Measurements from ENCODE around the gene EML3. TPM values are rescaled to one million over a fixed set of nuclear protein-coding genes. Genes with fewer than 3 reads are reported as not detected.
"Not testable (repeated sequence)": the region's sequence is repeated elsewhere in the genome, so short reads cannot be mapped to it uniquely, and the experiment has no call there.

The EML3 gene
- total RNA-seq, 2 experiments from 2014 or later = 113 to 116 TPM

DNA sequence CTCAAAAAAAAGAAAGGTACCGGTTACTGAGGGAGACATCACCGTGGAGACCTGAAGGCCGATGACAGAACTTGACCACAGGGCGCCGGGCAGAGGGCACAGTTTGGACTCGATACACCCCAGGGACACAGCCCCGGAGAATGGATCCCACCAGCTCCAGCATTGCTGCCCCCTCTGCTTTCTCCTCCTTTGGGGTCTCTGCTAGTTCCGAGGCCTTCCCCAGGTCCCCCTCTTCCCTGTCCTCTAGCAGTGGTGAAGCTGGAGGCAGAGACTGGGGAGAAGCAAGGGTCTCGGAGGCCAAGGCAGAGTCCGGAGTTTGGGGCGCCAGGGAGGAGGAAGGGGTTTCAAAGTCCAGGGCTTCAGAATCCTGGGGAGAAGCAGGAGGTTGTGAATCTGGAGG is 34.0 kb downstream of the EML3 start:
- CTCF ChIA-PET = interaction anchor here (0.6 kb wide), 3 partner anchors 16 to 184 kb away, joined by 3 read pairs; no protein-coding TSS in a partner anchor
- no peak overlapping the region for H3K4me3 Mint-ChIP-seq
- H3K4me1 Mint-ChIP-seq (ENCODE audit: low read depth) = peaks cover 13% of the 10 kb centered on the region
- H3K27me3 Mint-ChIP-seq = no peaks in the 10 kb centered on the region
- H3K9me3 Mint-ChIP-seq = no peaks in the 10 kb centered on the region
- H3K36me3 Mint-ChIP-seq = peaks cover 18% of the 10 kb centered on the region
- intact Hi-C loops (cut with micrococcal nuclease) = no loop called here
- peak overlapping the region; percentile 33 for H3K27ac Mint-ChIP-seq
- POLR2A ChIA-PET = no interaction called here
- no peak for DNase-seq

DNA sequence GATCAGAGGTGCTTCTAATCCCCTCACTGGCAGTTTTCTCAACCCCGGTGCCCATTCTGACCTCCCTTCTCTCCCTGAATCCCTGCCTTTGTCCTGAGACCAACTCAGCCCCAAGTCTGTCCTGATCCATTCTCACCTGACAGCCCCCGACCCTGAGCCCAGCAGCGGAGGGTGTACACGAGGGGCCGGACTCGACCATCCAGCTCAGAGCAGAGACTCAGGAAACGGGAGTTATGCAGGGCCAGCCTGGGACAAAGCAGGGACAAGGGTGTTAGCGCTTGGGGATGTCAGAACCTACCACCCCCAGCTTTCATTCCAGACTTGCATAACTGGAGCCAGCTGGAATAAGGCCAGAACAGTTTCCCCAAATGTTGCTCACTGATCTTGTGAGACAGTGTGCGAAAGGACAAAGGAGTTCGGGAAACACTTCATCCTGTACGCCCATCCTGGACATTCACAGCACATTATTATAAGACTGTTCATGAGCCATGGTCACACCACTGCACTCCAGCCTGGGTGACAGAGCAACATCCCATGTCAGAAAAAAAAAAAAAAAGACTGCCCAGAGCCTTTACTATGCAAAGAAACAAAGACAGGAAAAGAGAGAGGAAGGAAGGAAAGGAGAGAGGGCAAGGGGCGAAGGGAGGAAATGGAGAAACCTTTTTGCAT is 35.4 kb downstream of the EML3 start:
- Mint-ChIP-seq H3K9me3 (no peaks in the 10 kb centered on the region), H3K27ac (no peak overlapping the region), H3K36me3 (peaks cover 32% of the 10 kb centered on the region), H3K27me3 (no peaks in the 10 kb centered on the region), H3K4me1 (ENCODE audit: low read depth) (peaks cover 23% of the 10 kb centered on the region), H3K4me3 (no peak overlapping the region)
- intact Hi-C loops (cut with micrococcal nuclease) = no loop called here
- CTCF ChIA-PET = interaction anchor here (1.6 kb wide), 1 partner anchor 152 kb away, joined by 5 read pairs; no protein-coding TSS in a partner anchor
- POLR2A ChIA-PET = interaction anchor here (0.6 kb wide), 1 partner anchor 285 kb away, joined by 3 read pairs; no protein-coding TSS in a partner anchor
- no peak for DNase-seq

DNA sequence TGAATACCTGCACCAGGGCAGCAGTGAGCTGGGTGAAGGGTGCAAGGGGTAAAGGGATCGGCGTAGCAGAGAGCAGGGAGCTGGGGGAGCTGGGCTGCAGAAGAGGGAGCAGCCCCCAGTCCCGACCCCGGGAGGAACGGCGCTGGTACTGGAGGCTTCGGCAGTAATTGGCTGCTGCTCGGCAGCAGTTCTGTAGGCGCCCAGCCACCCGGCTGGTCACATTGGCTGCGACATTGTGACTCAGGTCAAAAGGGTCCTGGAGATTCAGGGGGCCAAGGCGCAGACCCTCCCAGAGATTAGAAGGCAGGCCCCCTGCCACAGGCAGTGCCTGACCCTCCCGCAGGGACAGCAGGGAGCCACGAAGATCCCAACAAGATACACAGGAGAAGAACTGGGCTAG is 36.7 kb downstream of the EML3 start:
- CTCF ChIA-PET = interaction anchor here (0.6 to 2.3 kb wide), 4 partner anchors 16 to 151 kb away, joined by 3 to 17 read pairs (median 10); partner anchors contain the start of gene TUT1
- no peaks in the 10 kb centered on the region for H3K27me3 Mint-ChIP-seq
- H3K27ac Mint-ChIP-seq = peak overlapping the region; percentile 82
- POLR2A ChIA-PET = interaction anchor here (1.3 to 3.3 kb wide), 2 partner anchors 10 to 16 kb away, joined by 4 to 33 read pairs; partner anchors contain the start of gene TUT1
- peak overlapping the region; percentile 93 for H3K4me3 Mint-ChIP-seq
- peaks cover 36% of the 10 kb centered on the region for H3K4me1 Mint-ChIP-seq (ENCODE audit: low read depth)
- H3K36me3 Mint-ChIP-seq = peaks cover 41% of the 10 kb centered on the region
- intact Hi-C loops (cut with micrococcal nuclease) = no loop called here
- no peak for DNase-seq
- H3K9me3 Mint-ChIP-seq = no peaks in the 10 kb centered on the region

DNA sequence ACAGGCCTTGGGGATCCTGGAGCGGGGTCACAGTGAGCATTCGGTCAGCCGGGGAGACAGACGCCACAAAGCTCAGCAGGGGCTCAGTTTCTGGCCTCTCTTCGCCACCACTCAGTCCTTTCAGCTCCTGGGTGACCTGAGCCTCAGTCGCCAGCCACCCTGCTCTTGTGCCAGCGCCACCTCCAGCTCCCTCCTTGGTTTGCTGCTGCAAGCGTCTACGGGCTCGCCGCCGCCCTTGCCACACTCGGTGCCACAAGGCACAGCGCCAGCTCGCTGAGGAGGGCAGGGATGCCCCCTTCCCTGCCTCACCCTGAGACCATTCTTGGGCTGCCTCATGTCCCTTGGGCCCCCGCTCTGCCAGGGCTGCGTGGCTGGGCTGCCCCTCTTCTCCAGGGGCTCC is 37.4 kb downstream of the EML3 start:
- no peak for DNase-seq
- H3K4me1 Mint-ChIP-seq (ENCODE audit: low read depth) = peaks cover 42% of the 10 kb centered on the region

DNA sequence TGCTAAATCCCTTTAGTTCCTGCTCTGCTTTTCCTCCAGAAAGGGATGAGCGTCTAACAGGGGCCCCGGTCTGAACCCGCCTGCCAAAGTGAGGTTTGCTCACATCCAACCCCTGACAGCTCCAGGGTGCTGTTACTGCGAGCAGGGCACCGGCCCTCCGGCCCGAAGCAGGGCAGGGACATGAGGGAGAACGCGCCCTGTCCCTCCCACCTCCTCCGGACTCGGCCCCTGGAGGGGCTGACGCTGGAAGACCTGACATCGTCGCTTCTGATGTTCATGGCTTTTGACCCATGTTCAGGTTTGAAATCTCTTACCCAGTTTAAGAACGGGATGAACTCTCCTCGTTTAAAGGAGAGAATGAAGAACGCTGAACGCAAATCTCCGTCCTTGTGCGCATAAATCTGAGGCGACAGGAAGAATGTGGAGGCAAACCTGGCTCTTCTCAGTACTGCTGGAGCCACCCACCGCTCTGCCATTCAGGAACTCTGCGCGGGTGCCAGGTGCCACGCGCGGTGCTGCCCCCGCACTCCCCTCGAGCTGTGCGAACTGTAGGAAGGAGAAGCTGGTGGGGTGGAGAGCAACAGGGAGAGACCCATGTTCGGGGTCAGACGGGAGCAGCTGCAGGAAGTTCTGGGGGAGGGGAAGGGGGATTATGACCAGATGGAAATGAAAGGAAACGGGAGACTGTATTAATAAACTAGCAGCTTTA is 38.1 kb downstream of the EML3 start:
- Mint-ChIP-seq H3K4me3 (peak overlapping the region; percentile 93), H3K27ac (peak overlapping the region; percentile 96), H3K27me3 (no peaks in the 10 kb centered on the region), H3K36me3 (peaks cover 50% of the 10 kb centered on the region), H3K4me1 (ENCODE audit: low read depth) (peaks cover 47% of the 10 kb centered on the region), H3K9me3 (no peaks in the 10 kb centered on the region)
- CTCF ChIA-PET = interaction anchor here (0.8 to 4.4 kb wide), 12 partner anchors 17 to 237 kb away, joined by 3 to 30 read pairs (median 4); partner anchors contain the start of genes ASRGL1, B3GAT3 and TUT1
- intact Hi-C loops (cut with micrococcal nuclease) = loop anchor here (1.0 kb wide), 3 partner anchors 17 to 48 kb away; partner anchors contain the start of gene TUT1
- POLR2A ChIA-PET = interaction anchor here (0.6 to 3.3 kb wide), 26 partner anchors 9 to 267 kb away, joined by 3 to 33 read pairs (median 4); partner anchors contain the start of genes B3GAT3, C11orf98, CSKMT and GANAB
- no peak for DNase-seq

More for the DNA sequence above, 37.4 kb downstream of the EML3 start:
- no peaks in the 10 kb centered on the region for H3K27me3 Mint-ChIP-seq
- peaks cover 45% of the 10 kb centered on the region for H3K36me3 Mint-ChIP-seq
- H3K4me3 Mint-ChIP-seq = peak overlapping the region; percentile 93
- intact Hi-C loops (cut with micrococcal nuclease) = no loop called here
- ChIA-PET CTCF (interaction anchor here (0.9 to 4.4 kb wide), 5 partner anchors 16 to 150 kb away, joined by 3 to 30 read pairs (median 15); partner anchors contain the start of gene TUT1), POLR2A (interaction anchor here (0.7 to 3.3 kb wide), 10 partner anchors 11 to 266 kb away, joined by 3 to 33 read pairs (median 6); partner anchors contain the start of genes INTS5, LBHD1, TUT1 and UQCC3)
- peak overlapping the region; percentile 96 for H3K27ac Mint-ChIP-seq
- H3K9me3 Mint-ChIP-seq = no peaks in the 10 kb centered on the region

DNA sequence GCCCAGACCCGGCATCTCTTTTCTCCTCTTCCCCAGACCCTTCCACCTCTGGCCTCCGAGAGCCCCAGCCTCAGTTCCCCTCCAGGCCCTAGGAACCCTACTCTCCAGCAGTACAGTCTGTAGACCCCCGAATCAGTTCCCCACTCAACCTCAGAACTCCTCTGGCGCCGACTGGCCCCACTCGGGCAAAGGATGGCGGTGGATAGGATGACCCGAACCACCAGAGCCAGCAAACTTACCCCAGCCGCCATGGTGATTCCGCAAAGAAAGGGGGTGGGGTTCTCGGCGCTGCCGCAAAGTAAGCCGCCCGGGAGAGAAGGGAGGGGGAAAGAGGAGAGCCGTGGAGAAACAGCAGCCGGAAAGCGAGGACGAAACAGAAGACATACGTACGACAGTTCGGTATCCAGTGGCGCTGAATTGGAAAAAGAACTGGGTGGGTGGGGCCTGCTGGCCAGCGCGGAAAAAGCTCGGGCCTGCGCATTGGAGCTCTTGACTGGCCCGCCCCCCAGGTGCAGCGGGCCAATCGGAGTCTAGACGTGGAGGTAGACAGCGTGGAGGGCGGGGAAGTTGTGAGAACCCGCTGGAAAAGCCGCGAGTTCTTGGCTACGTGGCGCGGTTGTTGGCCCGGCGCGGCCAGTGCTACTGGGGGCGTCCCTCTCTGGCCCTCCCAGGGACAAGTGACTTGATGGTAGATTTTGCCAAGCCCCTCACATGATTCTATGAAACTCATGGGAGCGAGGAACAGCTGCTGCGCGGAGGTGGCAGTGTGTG is 38.8 kb downstream of the EML3 start, which contains the start of gene EEF1G:
Gene EEF1G (minus strand): TSS at position 300 of the 771 bp plus-strand sequence. CDS start 49 bp downstream, at position 251.
- Mint-ChIP-seq H3K4me1 (ENCODE audit: low read depth) (peaks cover 50% of the 10 kb centered on the region), H3K4me3 (peak within 1 kb of the TSS; percentile 93), H3K27ac (peak within 1 kb of the TSS; percentile 96), H3K9me3 (no peaks in the 10 kb centered on the region), H3K27me3 (no peaks in the 10 kb centered on the region), H3K36me3 (peaks cover 52% of the 10 kb centered on the region)
- DNase-seq = peak; percentile 99
- ChIA-PET POLR2A (interaction anchor here (0.6 to 3.3 kb wide), 24 partner anchors 10 to 268 kb away, joined by 3 to 33 read pairs (median 5); partner anchors contain the start of genes B3GAT3, C11orf98, CSKMT and GANAB), CTCF (interaction anchor here (0.6 to 4.4 kb wide), 12 partner anchors 16 to 236 kb away, joined by 3 to 30 read pairs (median 4); partner anchors contain the start of genes ASRGL1, B3GAT3 and TUT1)
- intact Hi-C loops (cut with micrococcal nuclease) = loop anchor here (1.0 to 2.0 kb wide), 5 partner anchors 13 to 49 kb away; partner anchors contain the start of gene TUT1

DNA sequence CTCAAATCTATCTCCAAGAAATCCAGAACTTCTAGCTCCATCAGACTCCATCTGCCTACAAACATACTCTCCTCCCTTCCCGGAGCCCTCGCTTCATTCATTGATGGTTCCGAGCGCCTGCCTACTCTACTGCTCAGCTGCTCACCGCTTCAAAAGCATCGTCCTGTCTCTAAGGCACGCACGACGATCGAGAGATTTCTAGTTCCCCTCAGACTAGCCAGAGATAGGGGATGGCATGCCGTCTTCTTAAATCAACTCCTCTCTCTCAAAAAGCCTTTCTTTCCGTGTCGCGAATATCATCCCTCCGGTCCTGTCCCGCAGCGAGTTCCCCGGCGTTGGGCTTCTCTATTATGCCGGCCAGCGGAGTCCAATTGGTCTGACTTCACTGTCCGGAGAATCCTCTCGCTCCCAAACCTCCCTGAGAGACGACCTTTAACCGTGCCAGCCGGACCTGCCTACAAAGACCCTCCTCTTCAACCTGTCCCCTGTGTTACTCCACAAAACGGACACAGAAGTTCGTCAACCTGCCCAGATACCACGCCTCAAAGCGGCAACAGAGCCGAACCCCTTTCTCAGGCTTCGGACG is 39.5 kb downstream of the EML3 start:
- H3K27me3 Mint-ChIP-seq = no peaks in the 10 kb centered on the region
- peaks cover 56% of the 10 kb centered on the region for H3K4me1 Mint-ChIP-seq (ENCODE audit: low read depth)
- peak overlapping the region; percentile 93 for H3K4me3 Mint-ChIP-seq
- ChIA-PET CTCF (interaction anchor here (0.6 to 4.4 kb wide), 16 partner anchors 13 to 235 kb away, joined by 3 to 30 read pairs (median 4); partner anchors contain the start of genes ASRGL1, B3GAT3 and TUT1), POLR2A (interaction anchor here (1.0 to 3.3 kb wide), 16 partner anchors 13 to 268 kb away, joined by 3 to 33 read pairs (median 6); partner anchors contain the start of genes B3GAT3, C11orf98, CSKMT and HNRNPUL2)
- DNase-seq = peak; percentile 40
- H3K27ac Mint-ChIP-seq = peak overlapping the region; percentile 96
- no peaks in the 10 kb centered on the region for H3K9me3 Mint-ChIP-seq
- peaks cover 53% of the 10 kb centered on the region for H3K36me3 Mint-ChIP-seq
- intact Hi-C loops (cut with micrococcal nuclease) = loop anchor here (1.0 to 2.0 kb wide), 2 partner anchors 13 to 16 kb away; no protein-coding TSS in a partner anchor

DNA sequence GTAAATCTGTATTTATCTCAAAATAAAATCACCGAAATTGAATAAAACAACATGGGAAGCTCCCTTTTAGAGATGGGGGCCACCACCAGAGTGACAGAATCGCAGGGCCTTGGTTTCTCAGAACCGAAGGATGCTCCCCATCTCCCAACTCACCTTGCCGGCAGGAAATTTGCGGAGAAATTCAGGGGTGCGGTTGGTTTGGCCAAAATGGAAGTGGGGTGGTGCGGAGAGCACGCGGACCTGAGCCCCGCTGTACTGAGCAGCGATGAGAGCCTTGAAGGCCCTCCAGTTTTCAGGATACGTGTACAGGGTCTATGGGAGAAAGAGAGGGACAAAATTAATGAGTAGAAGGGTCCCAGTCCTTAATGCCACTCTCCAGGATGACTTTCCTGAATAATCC is 40.1 kb downstream of the EML3 start:
- peaks cover 58% of the 10 kb centered on the region for H3K4me1 Mint-ChIP-seq (ENCODE audit: low read depth)
- ChIA-PET CTCF (interaction anchor here (0.9 to 4.4 kb wide), 7 partner anchors 12 to 178 kb away, joined by 3 to 30 read pairs (median 5); partner anchors contain the start of gene TUT1), POLR2A (interaction anchor here (0.6 to 1.1 kb wide), 4 partner anchors 12 to 77 kb away, joined by 3 to 4 read pairs (median 3); no protein-coding TSS in a partner anchor)
- intact Hi-C loops (cut with micrococcal nuclease) = loop anchor here (2.0 kb wide), 1 partner anchor 16 kb away; no protein-coding TSS in a partner anchor
- peaks cover 54% of the 10 kb centered on the region for H3K36me3 Mint-ChIP-seq
- no peak for DNase-seq
- H3K27me3 Mint-ChIP-seq = no peaks in the 10 kb centered on the region
- peak overlapping the region; percentile 96 for H3K27ac Mint-ChIP-seq
- H3K9me3 Mint-ChIP-seq = no peaks in the 10 kb centered on the region
- peak overlapping the region; percentile 93 for H3K4me3 Mint-ChIP-seq

DNA sequence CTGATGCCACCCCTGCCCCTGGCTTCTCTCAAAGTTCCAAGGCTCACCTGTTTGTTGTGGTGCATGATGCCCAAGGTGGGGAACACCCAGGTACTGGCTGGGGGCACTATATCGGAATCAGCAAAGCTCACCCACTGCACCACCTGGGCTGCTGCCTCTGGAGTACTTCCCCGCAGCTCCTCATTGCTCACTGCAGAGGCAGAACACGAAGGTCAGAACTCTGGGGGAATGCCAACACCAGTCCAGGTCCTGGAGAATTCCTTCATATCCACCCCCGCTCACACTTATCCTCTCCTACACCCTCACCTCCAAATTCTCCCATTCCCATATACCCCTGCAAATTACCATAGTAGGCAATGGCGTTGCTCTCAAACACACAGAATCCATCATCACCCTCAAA is 41.1 kb downstream of the EML3 start:
- POLR2A ChIA-PET = interaction anchor here (1.2 kb wide), 1 partner anchor 11 kb away, joined by 3 read pairs; no protein-coding TSS in a partner anchor
- H3K27me3 Mint-ChIP-seq; H3K9me3 Mint-ChIP-seq; DNase-seq; intact Hi-C loops (cut with micrococcal nuclease): not testable (repeated sequence)
- Mint-ChIP-seq H3K4me3 (peak overlapping the region; percentile 93), H3K36me3 (peaks cover 62% of the 10 kb centered on the region), H3K27ac (peak overlapping the region; percentile 96), H3K4me1 (ENCODE audit: low read depth) (peaks cover 67% of the 10 kb centered on the region)
- CTCF ChIA-PET = interaction anchor here (1.7 to 4.4 kb wide), 4 partner anchors 11 to 177 kb away, joined by 5 to 30 read pairs (median 6); no protein-coding TSS in a partner anchor

DNA sequence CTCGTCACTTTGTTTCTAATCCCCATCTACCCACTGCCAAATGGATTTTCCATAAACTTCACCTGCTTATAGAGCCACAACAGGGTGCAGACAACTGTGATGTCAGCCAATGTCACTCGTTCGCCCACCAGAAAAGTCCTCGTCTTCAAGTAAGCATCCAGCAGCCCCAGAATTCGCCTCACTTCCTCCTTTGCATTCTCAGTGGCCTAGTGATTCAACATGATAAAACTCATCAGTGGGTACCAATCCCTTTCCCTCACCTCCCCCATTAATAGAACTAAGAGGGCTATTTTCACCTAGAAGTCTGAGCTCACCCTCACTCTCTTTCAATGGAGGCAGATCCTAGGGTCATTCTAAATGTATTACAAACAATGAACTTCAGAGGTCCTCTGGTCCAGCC is 41.7 kb downstream of the EML3 start:
- H3K9me3 Mint-ChIP-seq; intact Hi-C loops (cut with micrococcal nuclease); H3K27me3 Mint-ChIP-seq; DNase-seq: not testable (repeated sequence)
- ChIA-PET CTCF (interaction anchor here (1.4 to 2.1 kb wide), 4 partner anchors 10 to 176 kb away, joined by 6 to 14 read pairs (median 6); no protein-coding TSS in a partner anchor), POLR2A (interaction anchor here (1.2 to 1.6 kb wide), 2 partner anchors 10 to 26 kb away, joined by 3 to 7 read pairs; no protein-coding TSS in a partner anchor)
- peaks cover 73% of the 10 kb centered on the region for H3K4me1 Mint-ChIP-seq (ENCODE audit: low read depth)
- H3K27ac Mint-ChIP-seq = peak overlapping the region; percentile 96
- H3K4me3 Mint-ChIP-seq = peak overlapping the region; percentile 93
- H3K36me3 Mint-ChIP-seq = peaks cover 68% of the 10 kb centered on the region
